Trophoblast cell (in vitro differentiated cells and primary cell): ENCODE measurements around the gene MAPK8IP1.

Experiments
- DNase-seq, 2 donors: peaks; one replicate each; pipeline ENCODE4 v3.0.0-alpha.2; 2016
- H2AFZ ChIP-seq: 2 replicates; pipeline ENCODE4 v1.6.1; 2013; ENCODE audit warnings: low read length, moderate library complexity, mild to moderate bottlenecking; ENCODE audit not compliant: insufficient read depth, poor library complexity
- H2AK5ac ChIP-seq: 2 replicates; pipeline ENCODE4 v1.6.1; 2013; ENCODE audit warnings: mild to moderate bottlenecking, low read length
- H2BK120ac ChIP-seq: 2 replicates; pipeline ENCODE4 v1.6.1; 2013; ENCODE audit warnings: low read length, mild to moderate bottlenecking, moderate library complexity; ENCODE audit not compliant: insufficient read depth, poor library complexity
- H2BK12ac ChIP-seq: 2 replicates; pipeline ENCODE4 v1.6.1; 2013; ENCODE audit warnings: mild to moderate bottlenecking, low read length, moderate library complexity
- H2BK5ac ChIP-seq: 2 replicates; pipeline ENCODE4 v1.6.1; 2013; ENCODE audit warnings: low read length, low read depth, moderate library complexity, mild to moderate bottlenecking; ENCODE audit not compliant: poor library complexity
- H3K14ac ChIP-seq: 2 replicates; pipeline ENCODE4 v1.6.1; 2013; ENCODE audit warnings: mild to moderate bottlenecking, low read length
- H3K18ac ChIP-seq: 2 replicates; pipeline ENCODE4 v1.6.1; 2013; ENCODE audit warnings: mild to moderate bottlenecking, low read length
- H3K23ac ChIP-seq: 2 replicates; pipeline ENCODE4 v1.6.1; 2013; ENCODE audit warnings: low read length
- H3K27ac ChIP-seq: 2 replicates; pipeline ENCODE4 v1.5.1; 2013; ENCODE audit warnings: low read depth, mild to moderate bottlenecking, inconsistent platforms, low read length, moderate library complexity
- H3K27me3 ChIP-seq: 2 replicates; pipeline ENCODE4 v1.6.1; 2013; ENCODE audit warnings: inconsistent platforms, mild to moderate bottlenecking, low read length, moderate library complexity; ENCODE audit not compliant: insufficient read depth
- H3K36me3 ChIP-seq, 2 experiments: 1 replicate in 1 of 2; 2 replicates in 1 of 2; pipeline ENCODE4 v1.6.1; 2013; ENCODE audit warnings: low read length in 2 of 2, mild to moderate bottlenecking in 2 of 2, moderate library complexity in 1 of 2; ENCODE audit not compliant: insufficient read depth in 2 of 2, control insufficient read depth in 1 of 2
- H3K4ac ChIP-seq: 2 replicates; pipeline ENCODE4 v1.6.1; 2013; ENCODE audit warnings: low read depth, mild to moderate bottlenecking, low read length, moderate library complexity
- H3K4me1 ChIP-seq, 2 experiments: 1 replicate in 1 of 2; 2 replicates in 1 of 2; pipeline ENCODE4 v1.6.1; 2013; ENCODE audit warnings: low read length in 2 of 2, mild to moderate bottlenecking in 2 of 2, moderate library complexity in 1 of 2; ENCODE audit not compliant: insufficient read depth in 2 of 2, control insufficient read depth in 1 of 2
- H3K4me2 ChIP-seq: 2 replicates; pipeline ENCODE4 v1.6.1; 2013; ENCODE audit warnings: inconsistent platforms, mild to moderate bottlenecking, low read length, moderate library complexity
- H3K4me3 ChIP-seq: 2 replicates; pipeline ENCODE4 v1.5.1; 2013; ENCODE audit warnings: mild to moderate bottlenecking, low read depth, low read length, inconsistent platforms
- H3K79me1 ChIP-seq: one replicate; pipeline ENCODE4 v1.6.1; 2013; ENCODE audit warnings: low read length
- H3K79me2 ChIP-seq: 2 replicates; pipeline ENCODE4 v1.6.1; 2013; ENCODE audit warnings: low read length, mild to moderate bottlenecking; ENCODE audit not compliant: control insufficient read depth, insufficient read depth, poor library complexity
- H3K9ac ChIP-seq: 2 replicates; pipeline ENCODE4 v1.6.1; 2013; ENCODE audit warnings: mild to moderate bottlenecking, low read length
- H3K9me3 ChIP-seq: 2 replicates; pipeline ENCODE4 v1.6.1; 2013; ENCODE audit warnings: low read depth, mild to moderate bottlenecking, control low read depth, inconsistent platforms, low read length; ENCODE audit not compliant: insufficient read depth
- H4K12ac ChIP-seq: 2 replicates; pipeline ENCODE4 v1.6.1; 2013; ENCODE audit warnings: low read depth, mild to moderate bottlenecking, low read length, moderate library complexity
- H4K8ac ChIP-seq: 2 replicates; pipeline ENCODE4 v1.6.1; 2013; ENCODE audit warnings: low read depth, mild to moderate bottlenecking, low read length, moderate library complexity
- H4K91ac ChIP-seq: one replicate; pipeline ENCODE4 v1.6.1; 2013; ENCODE audit warnings: low read depth, mild to moderate bottlenecking, low read length, moderate library complexity
- WGBS: extraction: QIAGEN DNeasy Blood & Tissue Kit; methylation state at CpG from one replicate; pipeline ENCODE4 v1.1.7; 2013; ENCODE audit warnings: missing lambda C conversion rate; ENCODE audit not compliant: insufficient read length, insufficient coverage; ENCODE audit errors: extremely low coverage; 5-methylcytosine and 5-hydroxymethylcytosine counted together

MAPK8IP1 gene

GRCh38 chr11:45937916-45938315 is 52.5 kb downstream of the MAPK8IP1 start:
- Histone ChIP-seq H3K4ac (no peak overlapping the region), H3K27me3 (no peaks in the 10 kb centered on the region), H2AK5ac (no peak overlapping the region), H4K8ac (no peak overlapping the region), H2BK12ac (no peak overlapping the region), H2AFZ (no peak overlapping the region), H3K4me2 (no peak overlapping the region), H4K12ac (no peak overlapping the region), H3K23ac (no peak overlapping the region), H3K9me3 (no peaks in the 10 kb centered on the region), H3K36me3 (peaks cover 17 to 18% of the 10 kb centered on the region in 2 experiments), H3K27ac (no peak overlapping the region), H2BK5ac (no peak overlapping the region), H3K79me2 (no peaks in the 10 kb centered on the region), H3K14ac (no peak overlapping the region), H3K4me3 (no peak overlapping the region), H3K4me1 (peaks cover 11 to 18% of the 10 kb centered on the region in 2 experiments), H3K18ac (no peak overlapping the region), H2BK120ac (no peak overlapping the region), H3K9ac (no peak overlapping the region), H4K91ac (no peak overlapping the region), H3K79me1 (peaks cover 3% of the 10 kb centered on the region)
- no peak for DNase-seq
- WGBS: no CpG with 5 or more reads among the region's 10 CpGs

DNA sequence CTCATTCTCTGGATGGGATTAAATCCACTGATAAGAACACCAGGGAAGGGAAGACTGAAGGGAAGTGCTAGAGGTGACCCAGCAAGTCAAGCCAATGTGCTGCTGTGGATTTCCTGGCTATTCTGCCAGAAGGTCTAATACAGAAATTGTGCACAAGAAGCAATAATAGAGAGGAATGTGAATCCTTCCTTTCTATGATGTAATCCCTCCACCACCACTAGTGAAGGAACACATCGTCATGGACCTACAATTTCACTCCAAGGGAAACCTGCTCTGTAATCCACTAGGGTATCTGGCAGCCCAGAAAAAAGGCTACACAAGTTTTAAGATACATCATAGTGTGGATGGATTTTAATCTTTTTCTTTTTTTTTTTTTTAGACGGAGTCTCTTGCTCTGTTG is 54.4 kb downstream of the MAPK8IP1 start:
- no peaks in the 10 kb centered on the region for H3K9me3 ChIP-seq
- no peaks in the 10 kb centered on the region for H3K79me1 ChIP-seq
- WGBS: no CpG with 5 or more reads among the region's 2 CpGs
- H4K91ac ChIP-seq: no peak overlapping the region
- no peak overlapping the region for H2BK5ac ChIP-seq
- H3K23ac ChIP-seq: no peak overlapping the region
- DNase-seq: no peak
- no peak overlapping the region for H3K18ac ChIP-seq
- no peak overlapping the region for H3K27ac ChIP-seq
- no peaks in the 10 kb centered on the region for H3K27me3 ChIP-seq
- H3K4me3 ChIP-seq: no peak overlapping the region
- no peak overlapping the region for H4K12ac ChIP-seq
- no peak overlapping the region for H3K4ac ChIP-seq
- peaks cover 5 to 6% of the 10 kb centered on the region in 2 experiments for H3K4me1 ChIP-seq
- H2BK12ac ChIP-seq: no peak overlapping the region
- no peak overlapping the region for H2AK5ac ChIP-seq
- H2BK120ac ChIP-seq: no peak overlapping the region
- H3K9ac ChIP-seq: no peak overlapping the region
- no peak overlapping the region for H3K14ac ChIP-seq
- no peak overlapping the region for H4K8ac ChIP-seq
- H3K79me2 ChIP-seq: no peaks in the 10 kb centered on the region
- H3K36me3 ChIP-seq: peaks cover 9 to 10% of the 10 kb centered on the region in 2 experiments
- H2AFZ ChIP-seq: no peak overlapping the region
- no peak overlapping the region for H3K4me2 ChIP-seq

GRCh38 chr11:45941285-45941684 is 55.8 kb downstream of the MAPK8IP1 start:
- H2AFZ ChIP-seq: no peak overlapping the region
- no peak overlapping the region for H3K9ac ChIP-seq
- no peak overlapping the region for H3K14ac ChIP-seq
- no peak overlapping the region for H3K23ac ChIP-seq
- no peaks in the 10 kb centered on the region for H3K79me1 ChIP-seq
- no peak overlapping the region for H2BK120ac ChIP-seq
- H3K27ac ChIP-seq: no peak overlapping the region
- H2BK12ac ChIP-seq: no peak overlapping the region
- H4K8ac ChIP-seq: no peak overlapping the region
- H2BK5ac ChIP-seq: no peak overlapping the region
- no peak overlapping the region for H2AK5ac ChIP-seq
- H3K4me1 ChIP-seq: no peaks in the 10 kb centered on the region
- DNase-seq: no peak
- peaks cover 4 to 11% of the 10 kb centered on the region in 2 experiments for H3K36me3 ChIP-seq
- H3K79me2 ChIP-seq: no peaks in the 10 kb centered on the region
- no peak overlapping the region for H4K91ac ChIP-seq
- H4K12ac ChIP-seq: no peak overlapping the region
- no peak overlapping the region for H3K4me3 ChIP-seq
- H3K9me3 ChIP-seq: no peaks in the 10 kb centered on the region
- H3K4ac ChIP-seq: no peak overlapping the region
- no peak overlapping the region for H3K18ac ChIP-seq
- WGBS: no CpG with 5 or more reads among the region's 4 CpGs
- H3K27me3 ChIP-seq: no peaks in the 10 kb centered on the region
- no peak overlapping the region for H3K4me2 ChIP-seq

GRCh38 chr11:45942381-45942780 is 56.9 kb downstream of the MAPK8IP1 start:
- no peak overlapping the region for H2BK5ac ChIP-seq
- no peaks in the 10 kb centered on the region for H3K4me1 ChIP-seq
- no peak overlapping the region for H3K4me2 ChIP-seq
- H3K18ac ChIP-seq: no peak overlapping the region
- DNase-seq: no peak
- H4K91ac ChIP-seq: no peak overlapping the region
- H3K4ac ChIP-seq: no peak overlapping the region
- H4K8ac ChIP-seq: no peak overlapping the region
- H3K9me3 ChIP-seq: no peaks in the 10 kb centered on the region
- H3K36me3 ChIP-seq: peaks cover 3 to 9% of the 10 kb centered on the region in 2 experiments
- H3K27me3 ChIP-seq: no peaks in the 10 kb centered on the region
- H2AK5ac ChIP-seq: no peak overlapping the region
- no peak overlapping the region for H3K14ac ChIP-seq
- no peak overlapping the region for H3K23ac ChIP-seq
- no CpG with 5 or more reads among the region's 4 CpGs for WGBS
- H2AFZ ChIP-seq: no peak overlapping the region
- no peak overlapping the region for H3K4me3 ChIP-seq
- H2BK120ac ChIP-seq: no peak overlapping the region
- H3K9ac ChIP-seq: no peak overlapping the region
- H3K79me1 ChIP-seq: no peaks in the 10 kb centered on the region
- H4K12ac ChIP-seq: no peak overlapping the region
- H2BK12ac ChIP-seq: no peak overlapping the region
- no peaks in the 10 kb centered on the region for H3K79me2 ChIP-seq
- no peak overlapping the region for H3K27ac ChIP-seq
